Endodermal cell (in vitro differentiated cells): ENCODE results near the gene CHSY1. TPM values are rescaled to one million over a fixed set of nuclear protein-coding genes. Genes with fewer than 3 reads are reported as not detected.

ENCODE experiments used
- DNase-seq: peaks from one replicate; pipeline ENCODE4 v3.0.0-alpha.2; 2017
- H3K27ac ChIP-seq: 2 replicates; pipeline ENCODE4 v1.5.1; 2013; ENCODE audit warnings: mild to moderate bottlenecking, low read depth, low read length, moderate library complexity
- H3K27me3 ChIP-seq: 2 replicates; pipeline ENCODE4 v1.6.1; 2013; ENCODE audit warnings: mild to moderate bottlenecking, low read length, moderate library complexity; ENCODE audit not compliant: insufficient read depth, control insufficient read depth, poor library complexity, severe bottlenecking
- H3K36me3 ChIP-seq: 2 replicates; pipeline ENCODE4 v1.7.0; 2013; ENCODE audit warnings: mild to moderate bottlenecking, low read length, moderate library complexity; ENCODE audit not compliant: control insufficient read depth, insufficient read depth
- H3K4me1 ChIP-seq: one replicate; pipeline ENCODE4 v1.7.0; 2013; ENCODE audit warnings: low read length; ENCODE audit not compliant: control insufficient read depth, insufficient read depth
- H3K4me3 ChIP-seq: 2 replicates; pipeline ENCODE4 v1.5.1; 2013; ENCODE audit warnings: mild to moderate bottlenecking, low read length, moderate library complexity
- H3K9ac ChIP-seq: 2 replicates; pipeline ENCODE4 v1.6.1; 2013; ENCODE audit warnings: mild to moderate bottlenecking, low read length, moderate library complexity; ENCODE audit not compliant: poor library complexity, severe bottlenecking; ENCODE audit errors: extremely low read depth
- H3K9me3 ChIP-seq: 2 replicates; pipeline ENCODE4 v1.6.1; 2013; ENCODE audit warnings: mild to moderate bottlenecking, low read length, moderate library complexity; ENCODE audit not compliant: control insufficient read depth
- H3K27ac Mint-ChIP-seq: 2 replicates; pipeline ENCODE4 v1.8.0; 2020; ENCODE audit warnings: mixed read lengths
- H3K27me3 Mint-ChIP-seq: 2 replicates; pipeline ENCODE4 v1.8.0; 2021; ENCODE audit warnings: mild to moderate bottlenecking, mixed read lengths; ENCODE audit not compliant: insufficient read depth
- H3K36me3 Mint-ChIP-seq: 2 replicates; pipeline ENCODE4 v1.8.0; 2020; ENCODE audit warnings: low read depth, mixed read lengths
- H3K4me1 Mint-ChIP-seq: 2 replicates; pipeline ENCODE4 v1.8.0; 2020; ENCODE audit warnings: mixed read lengths
- H3K4me3 Mint-ChIP-seq: 2 replicates; pipeline ENCODE4 v1.8.0; 2020; ENCODE audit warnings: mild to moderate bottlenecking, moderate library complexity, mixed read lengths
- H3K9me3 Mint-ChIP-seq: 2 replicates; pipeline ENCODE4 v1.8.0; 2020; ENCODE audit warnings: mild to moderate bottlenecking, mixed read lengths
- CTCF ChIP-seq: fragments of 200-600 bp; sonication (generic); conservative IDR thresholded peaks from 2 replicates; pipeline ENCODE4 v1.5.0; 2021; ENCODE audit warnings: antibody characterized with exemption, mild to moderate bottlenecking
- WGBS, 2 experiments: methylation state at CpG; one replicate each; pipeline versions ENCODE4 v1.1.5 to v1.1.7; 2013; ENCODE audit warnings: missing lambda C conversion rate in 2 of 2, mixed read lengths in 1 of 2; ENCODE audit not compliant: insufficient coverage in 1 of 2, insufficient read length in 1 of 2; 5-methylcytosine and 5-hydroxymethylcytosine counted together
- total RNA-seq, 2 donors: library from RNA; stranded (reverse); fragmentation: NEBNext Ultra II Directional in 1 of 2; extraction: Animal tissue kit (Norgen Biotek cat#: 25700) in 1 of 2; gene quantifications; 2 replicates in 1 of 2; 3 replicates in 1 of 2; pipeline ENCODE4 v1.2.1, GENCODE V29; 2021

CHSY1 gene
- total RNA-seq, 2 donors from 2014 or later = 33.3 to 39.9 TPM

- H3K36me3 Mint-ChIP-seq = peaks cover 84% of the 10 kb centered on the region
- 82 to 87% methylated on average over 5 to 6 of the region's 6 CpGs for WGBS, 2 experiments
- no peaks in the 10 kb centered on the region for H3K27me3 ChIP-seq
Measured at GRCh38 chr15:101283931-101284330, 32.1 kb upstream of the CHSY1 start.

DNA sequence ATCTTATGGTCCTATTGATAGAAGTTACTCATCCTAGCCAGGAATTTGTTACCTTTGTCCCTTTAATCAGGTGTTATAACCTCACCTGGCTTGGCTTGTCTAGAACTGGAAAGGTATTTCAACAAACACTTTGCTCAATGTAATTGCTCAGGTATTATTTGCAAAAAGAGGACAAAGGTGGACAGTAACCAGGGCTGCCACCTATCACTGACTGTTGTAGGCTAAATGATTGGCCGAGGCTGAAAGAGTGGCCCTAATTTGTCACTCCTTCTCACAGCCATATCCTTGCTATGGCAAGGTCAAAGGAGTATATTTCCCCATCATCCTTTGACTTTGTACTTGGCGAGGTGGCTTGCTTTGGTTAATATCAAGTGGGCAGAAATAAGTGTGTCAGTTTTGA lies 28.2 kb upstream of the CHSY1 start:
- H3K27ac Mint-ChIP-seq = peak overlapping the region; percentile 90
- Histone ChIP-seq H3K4me3 (peak overlapping the region; percentile 64), H3K4me1 (peaks cover 3% of the 10 kb centered on the region), H3K9me3 (peaks cover 10% of the 10 kb centered on the region), H3K36me3 (peaks cover 49% of the 10 kb centered on the region), H3K27me3 (no peaks in the 10 kb centered on the region), H3K9ac (peak overlapping the region; percentile 31), H3K27ac (no peak overlapping the region)
- WGBS, 2 experiments = 95 to 100% methylated on average over 1 to 2 of the region's 2 CpGs
- H3K27me3 Mint-ChIP-seq = no peaks in the 10 kb centered on the region
- H3K4me3 Mint-ChIP-seq = no peak overlapping the region
- H3K9me3 Mint-ChIP-seq = peaks cover 6% of the 10 kb centered on the region
- DNase-seq = peak; percentile 15
- TF ChIP-seq CTCF = no peak
- peaks cover 53% of the 10 kb centered on the region for H3K36me3 Mint-ChIP-seq
- peaks cover 20% of the 10 kb centered on the region for H3K4me1 Mint-ChIP-seq

More at GRCh38 chr15:101283931-101284330, 32.1 kb upstream of the CHSY1 start:
- H3K27ac Mint-ChIP-seq = no peak overlapping the region
- no peaks in the 10 kb centered on the region for H3K27me3 Mint-ChIP-seq
- peaks cover 76% of the 10 kb centered on the region for H3K36me3 ChIP-seq
- H3K4me3 Mint-ChIP-seq = no peak overlapping the region
- peaks cover 10% of the 10 kb centered on the region for H3K9me3 ChIP-seq
- H3K4me1 ChIP-seq = no peaks in the 10 kb centered on the region
- H3K27ac ChIP-seq = no peak overlapping the region
- DNase-seq = peak; percentile 27
- H3K9ac ChIP-seq = no peak overlapping the region
- H3K4me1 Mint-ChIP-seq = peaks cover 4% of the 10 kb centered on the region
- H3K4me3 ChIP-seq = no peak overlapping the region
- peaks cover 6% of the 10 kb centered on the region for H3K9me3 Mint-ChIP-seq
- no peak for TF ChIP-seq CTCF

DNA sequence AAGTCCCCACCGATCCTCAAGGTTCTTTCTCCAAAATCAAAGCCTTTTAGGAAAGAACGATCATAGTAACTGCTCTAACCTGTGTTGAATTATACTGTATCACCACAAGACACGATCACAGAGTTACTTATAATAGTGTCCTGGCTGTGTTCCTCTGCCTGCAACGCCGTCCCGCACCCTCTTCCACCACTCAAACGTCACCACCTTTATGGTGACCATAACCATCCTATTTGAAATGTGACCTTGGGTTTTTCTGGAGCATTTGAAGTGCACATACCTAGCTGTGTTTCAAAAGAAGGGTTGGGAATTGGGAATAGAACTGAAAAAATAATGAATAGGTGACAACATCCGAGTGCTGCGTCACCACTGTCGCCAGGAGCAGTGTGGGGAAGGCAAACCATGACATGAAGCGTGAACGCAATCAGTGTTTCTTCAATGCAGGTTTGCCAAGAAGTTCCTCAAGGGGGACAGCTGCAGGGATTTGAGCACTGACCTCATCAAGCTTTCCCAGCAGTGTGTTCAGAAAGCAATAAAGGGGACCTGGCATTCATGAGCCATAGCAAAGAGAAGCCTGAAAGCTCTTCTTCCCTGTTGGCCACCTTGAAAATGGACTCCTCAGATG lies 26.2 kb upstream of the CHSY1 start:
- Mint-ChIP-seq H3K9me3 (peaks cover 6% of the 10 kb centered on the region), H3K4me1 (peaks cover 20% of the 10 kb centered on the region), H3K27ac (peak overlapping the region; percentile 85), H3K4me3 (peak overlapping the region; percentile 92), H3K36me3 (peaks cover 57% of the 10 kb centered on the region), H3K27me3 (no peaks in the 10 kb centered on the region)
- Histone ChIP-seq H3K27me3 (no peaks in the 10 kb centered on the region), H3K9me3 (peaks cover 10% of the 10 kb centered on the region), H3K9ac (no peak overlapping the region), H3K4me3 (peak overlapping the region; percentile 82), H3K4me1 (peaks cover 3% of the 10 kb centered on the region), H3K27ac (no peak overlapping the region), H3K36me3 (peaks cover 53% of the 10 kb centered on the region)
- peak; percentile 29 for TF ChIP-seq CTCF
- peak; percentile 53 for DNase-seq
- 87 to 90% methylated on average over 8 to 12 of the region's 12 CpGs for WGBS, 2 experiments
